Measurements from ENCODE around the gene TBR1.
A peak's percentile ranks its signal among the peaks of the same experiment; 100 is the strongest.

TBR1 gene

GRCh38 chr2:161417438-161418274 is 1.6 kb downstream of the TBR1 start:
- no peak for TF ChIP-seq CTCF (IDR thresholded peaks at IDR 0.05; ENCODE audit: control extremely low read depth, extremely low read depth, low read depth, missing control alignments)
- POLR2A ChIA-PET: interaction anchor here (0.5 kb wide), 1 partner anchor 282 kb away, joined by 3 read pairs; no protein-coding TSS in a partner anchor
- no peak for DNase-seq (ENCODE audit: extremely low spot score)
- CTCF ChIA-PET: no interaction called here

DNA sequence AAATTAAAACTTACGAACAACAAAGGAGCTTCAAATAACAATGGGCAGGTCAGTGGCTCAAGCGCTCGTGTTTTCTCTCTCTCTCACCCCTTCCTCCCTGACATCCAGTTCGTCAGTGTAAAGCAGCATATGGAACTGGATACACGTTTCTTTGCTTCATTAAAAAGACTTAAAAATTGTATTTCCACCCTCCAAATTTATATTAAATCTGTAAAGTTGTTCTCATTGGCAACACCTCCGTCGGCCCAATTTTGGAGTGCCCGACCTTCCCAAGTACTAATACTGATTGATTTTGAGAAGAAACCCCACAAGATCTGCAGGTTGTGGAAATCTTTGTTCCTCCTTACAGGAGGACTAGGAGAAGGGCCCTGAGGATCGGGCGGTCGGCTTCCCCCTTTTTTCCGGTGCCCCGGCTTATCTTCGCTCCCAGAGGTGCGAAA is 2.2 kb downstream of the TBR1 start:
- CTCF ChIA-PET: no interaction called here

DNA sequence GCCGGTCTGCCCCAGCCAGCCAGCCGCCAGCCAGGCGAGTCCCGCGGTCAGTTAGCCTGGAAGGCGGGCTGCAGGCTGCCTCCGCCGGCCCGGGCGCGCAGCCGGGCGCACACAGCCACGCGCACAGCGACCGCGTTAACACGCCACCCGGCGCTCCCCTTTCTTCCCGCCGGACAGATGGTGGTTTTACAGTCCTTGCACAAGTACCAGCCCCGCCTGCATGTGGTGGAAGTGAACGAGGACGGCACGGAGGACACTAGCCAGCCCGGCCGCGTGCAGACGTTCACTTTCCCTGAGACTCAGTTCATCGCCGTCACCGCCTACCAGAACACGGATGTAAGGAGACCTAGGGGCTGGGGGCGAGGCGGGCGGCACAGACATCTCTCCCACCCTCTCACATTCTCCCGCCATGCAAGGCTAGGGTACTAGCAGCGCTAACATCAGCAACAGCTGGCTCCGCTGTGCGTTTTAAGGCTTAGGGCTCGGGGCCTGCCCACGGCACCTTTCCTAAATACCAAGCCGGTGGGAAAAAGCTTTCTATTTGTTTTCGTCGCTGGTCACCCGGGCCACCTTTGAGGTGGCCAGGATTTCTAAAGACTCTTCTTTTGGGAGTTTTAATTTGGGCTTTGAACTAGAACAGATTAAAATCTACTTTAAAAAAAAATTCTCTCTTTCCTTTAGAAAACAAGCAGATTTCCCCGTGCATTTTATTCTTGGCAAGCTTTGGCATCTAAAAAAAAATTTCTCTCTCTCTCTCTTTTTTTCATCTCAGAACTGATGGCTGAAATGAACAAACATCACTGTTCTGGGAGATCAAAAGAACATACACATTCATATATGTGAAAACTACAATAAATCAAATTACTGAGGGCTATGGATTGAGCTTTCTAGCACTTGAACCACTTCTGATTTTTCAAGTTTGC is 2.9 kb downstream of the TBR1 start:
- POLR2A ChIA-PET: no interaction called here
- no peak for TF ChIP-seq CTCF (IDR thresholded peaks at IDR 0.05; ENCODE audit: control extremely low read depth, extremely low read depth, low read depth, missing control alignments)
- peak; percentile 20 for DNase-seq (ENCODE audit: extremely low spot score)
- CTCF ChIA-PET: no interaction called here

More for the DNA sequence above, 2.2 kb downstream of the TBR1 start:
- no peak for DNase-seq (ENCODE audit: extremely low spot score)
- POLR2A ChIA-PET: interaction anchor here (0.5 kb wide), 1 partner anchor 283 kb away, joined by 3 read pairs; no protein-coding TSS in a partner anchor
- TF ChIP-seq CTCF (IDR thresholded peaks at IDR 0.05; ENCODE audit: control extremely low read depth, extremely low read depth, low read depth, missing control alignments): no peak

- CTCF ChIA-PET: interaction anchor here (2.5 kb wide), 1 partner anchor 11 kb away, joined by 7 read pairs; no protein-coding TSS in a partner anchor
- POLR2A ChIA-PET: no interaction called here
- no peak for DNase-seq (ENCODE audit: extremely low spot score)
- no peak for TF ChIP-seq CTCF (IDR thresholded peaks at IDR 0.05; ENCODE audit: control extremely low read depth, extremely low read depth, low read depth, missing control alignments)
These were observed 3.6 kb downstream of the TBR1 start for GRCh38 chr2:161419638-161420190.

DNA sequence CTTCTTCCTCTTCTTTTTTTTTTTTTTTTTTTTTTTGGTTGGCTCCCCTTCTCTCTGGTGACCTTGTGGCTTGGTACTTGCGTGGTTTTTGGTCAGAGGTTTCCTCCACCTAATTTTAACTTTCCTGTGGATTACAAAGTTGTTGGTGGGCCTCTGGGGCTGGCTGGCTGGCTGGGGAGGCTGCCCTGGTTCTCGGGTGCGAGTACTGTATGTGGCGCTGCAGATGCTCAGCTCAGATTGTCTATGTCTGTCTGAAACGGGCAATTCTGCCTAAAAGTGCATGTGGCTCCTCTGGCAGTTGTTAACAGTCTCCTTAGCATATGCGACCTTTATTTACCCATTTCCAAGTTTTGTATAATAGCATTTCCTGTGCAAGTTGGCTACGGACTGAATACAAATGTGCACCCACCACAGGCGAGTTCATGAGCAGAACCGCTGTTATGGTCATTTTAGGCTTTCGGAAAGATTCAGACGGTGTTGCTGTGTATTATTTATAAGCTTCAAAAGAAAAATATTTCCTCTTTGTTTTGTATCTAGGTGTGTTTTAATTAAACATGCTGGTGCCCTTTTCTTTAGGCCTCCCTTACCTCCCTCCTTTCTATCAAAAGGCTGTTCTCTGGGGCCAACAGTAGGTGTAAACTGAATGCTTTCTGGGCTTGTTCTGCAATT is 4.4 kb downstream of the TBR1 start:
- no peak for DNase-seq (ENCODE audit: extremely low spot score)
- POLR2A ChIA-PET: no interaction called here
- no peak for TF ChIP-seq CTCF (IDR thresholded peaks at IDR 0.05; ENCODE audit: control extremely low read depth, extremely low read depth, low read depth, missing control alignments)
- CTCF ChIA-PET: interaction anchor here (2.5 kb wide), 1 partner anchor 10 kb away, joined by 7 read pairs; no protein-coding TSS in a partner anchor

Data from GM10248 (cell line).